Gastrocnemius medialis (tissue), 4 donors: Measurements from ENCODE around the gene SPEG.

Source experiments
- POLR2A ChIP-seq, 2 donors: fragments of 450-650 bp; IDR thresholded peaks; one replicate each; pipeline ENCODE4 v1.6.1; 2017; ENCODE audit warnings: antibody characterized with exemption in 2 of 2, mild to moderate bottlenecking in 2 of 2, moderate library complexity in 2 of 2
- TF ChIP-seq, protein P1 (sequence below), 5 experiments: fragments of 450-650 bp in 3 of 5; fragments of 200-600 bp in 2 of 5; sonication (generic) in 2 of 5; IDR thresholded peaks in 4 of 5; conservative IDR thresholded peaks in 1 of 5; 1 replicate in 4 of 5; 2 replicates in 1 of 5; pipeline ENCODE4 v1.5.1; 2016 to 2019; ENCODE audit warnings: antibody characterized with exemption in 5 of 5, mild to moderate bottlenecking in 3 of 5, moderate library complexity in 3 of 5

GRCh38 chr2:219464286-219465032 lies 29.8 kb downstream of the SPEG start:
- TF ChIP-seq, protein P1, sequence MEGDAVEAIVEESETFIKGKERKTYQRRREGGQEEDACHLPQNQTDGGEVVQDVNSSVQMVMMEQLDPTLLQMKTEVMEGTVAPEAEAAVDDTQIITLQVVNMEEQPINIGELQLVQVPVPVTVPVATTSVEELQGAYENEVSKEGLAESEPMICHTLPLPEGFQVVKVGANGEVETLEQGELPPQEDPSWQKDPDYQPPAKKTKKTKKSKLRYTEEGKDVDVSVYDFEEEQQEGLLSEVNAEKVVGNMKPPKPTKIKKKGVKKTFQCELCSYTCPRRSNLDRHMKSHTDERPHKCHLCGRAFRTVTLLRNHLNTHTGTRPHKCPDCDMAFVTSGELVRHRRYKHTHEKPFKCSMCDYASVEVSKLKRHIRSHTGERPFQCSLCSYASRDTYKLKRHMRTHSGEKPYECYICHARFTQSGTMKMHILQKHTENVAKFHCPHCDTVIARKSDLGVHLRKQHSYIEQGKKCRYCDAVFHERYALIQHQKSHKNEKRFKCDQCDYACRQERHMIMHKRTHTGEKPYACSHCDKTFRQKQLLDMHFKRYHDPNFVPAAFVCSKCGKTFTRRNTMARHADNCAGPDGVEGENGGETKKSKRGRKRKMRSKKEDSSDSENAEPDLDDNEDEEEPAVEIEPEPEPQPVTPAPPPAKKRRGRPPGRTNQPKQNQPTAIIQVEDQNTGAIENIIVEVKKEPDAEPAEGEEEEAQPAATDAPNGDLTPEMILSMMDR (IDR thresholded peaks at IDR 0.05 in 4 of 5, conservative IDR thresholded peaks at IDR 0.05 in 1 of 5): no peak
- no peak for TF ChIP-seq POLR2A (IDR thresholded peaks at IDR 0.05)
